ENCODE results near the gene RALGPS1.
"Not testable (repeated sequence)": the region's sequence is repeated elsewhere in the genome, so short reads cannot be mapped to it uniquely, and the experiment has no call there.

The RALGPS1 gene

DNA sequence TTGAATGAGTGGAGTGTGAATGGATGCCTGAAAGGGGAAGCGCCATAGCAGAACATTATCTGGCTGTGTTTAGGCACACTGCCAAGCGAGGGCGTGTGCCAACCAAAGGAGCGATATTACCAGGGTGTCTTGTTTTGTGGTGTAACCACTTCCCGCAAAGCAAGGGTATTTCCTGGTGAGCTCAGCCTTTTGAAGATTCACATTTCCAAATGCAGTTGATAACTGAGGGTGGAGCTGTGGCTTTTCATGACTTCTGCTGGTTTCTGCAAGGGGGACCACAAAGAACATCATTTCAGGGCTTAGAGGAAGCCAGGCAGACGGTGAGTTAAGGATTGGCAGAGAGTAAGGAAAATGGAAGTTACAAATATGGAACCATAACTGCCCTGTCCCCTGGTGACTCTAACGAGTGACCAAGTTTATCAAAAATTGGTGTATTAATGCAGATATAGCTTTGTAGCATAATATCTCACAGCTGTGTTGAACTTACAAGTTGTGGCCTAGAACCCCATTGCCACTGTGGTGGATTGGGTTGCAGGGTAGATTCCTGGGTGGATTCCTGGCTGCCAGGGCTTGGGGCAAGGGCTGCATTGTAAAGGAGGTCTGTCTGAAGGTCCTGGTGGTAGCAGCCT, 71.4 kb downstream of the RALGPS1 start:
- peak; percentile 59 to 74 for DNase-seq (ENCODE audit: low read depth in 1 of 2, low spot score in 1 of 2)

DNA sequence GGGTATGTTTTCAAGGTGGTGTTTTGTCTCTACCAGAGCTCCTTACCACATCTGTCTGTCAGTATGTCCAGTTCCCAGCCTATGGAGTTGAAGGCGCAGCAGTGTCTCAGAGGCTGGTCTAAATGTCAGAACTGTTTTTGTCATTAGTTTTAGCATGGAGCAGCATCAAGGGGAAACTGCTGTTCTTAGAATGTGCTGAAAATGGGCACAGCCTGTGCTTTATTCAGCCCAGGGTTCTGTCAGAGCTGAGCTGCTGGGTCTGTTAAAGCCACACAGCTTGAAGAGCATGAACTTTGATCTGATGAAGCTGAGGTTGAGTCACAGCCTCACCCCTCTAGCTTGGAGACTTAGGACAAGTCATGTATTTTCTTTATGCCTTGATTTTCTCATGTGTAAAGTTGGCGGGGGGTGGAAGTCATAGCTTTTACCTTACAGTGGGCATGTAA, 71.9 kb downstream of the RALGPS1 start:
- DNase-seq (ENCODE audit: low read depth in 1 of 2, low spot score in 1 of 2), result no peak

DNA sequence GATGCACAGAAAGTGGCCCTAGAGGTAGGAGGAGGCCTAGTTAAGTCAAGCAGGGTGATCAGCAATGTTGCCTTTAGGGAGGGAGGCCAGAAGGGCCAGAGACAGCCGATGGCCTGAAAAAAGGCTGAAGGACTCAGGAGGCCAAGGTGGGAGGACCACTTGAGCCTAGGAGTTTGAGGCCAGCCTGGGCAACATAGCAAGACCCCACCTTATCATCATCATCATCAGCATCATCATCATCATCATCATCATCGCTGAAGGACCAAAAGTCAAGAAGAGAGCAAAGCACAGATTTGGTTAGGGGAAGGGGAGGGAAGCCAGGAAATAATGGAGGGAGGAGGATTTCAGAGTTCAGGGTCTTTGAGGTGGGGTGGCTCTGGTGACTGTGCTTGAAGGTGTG, 74.3 kb downstream of the RALGPS1 start:
- DNase-seq (ENCODE audit: low read depth in 1 of 2, low spot score in 1 of 2), result no peak

DNA sequence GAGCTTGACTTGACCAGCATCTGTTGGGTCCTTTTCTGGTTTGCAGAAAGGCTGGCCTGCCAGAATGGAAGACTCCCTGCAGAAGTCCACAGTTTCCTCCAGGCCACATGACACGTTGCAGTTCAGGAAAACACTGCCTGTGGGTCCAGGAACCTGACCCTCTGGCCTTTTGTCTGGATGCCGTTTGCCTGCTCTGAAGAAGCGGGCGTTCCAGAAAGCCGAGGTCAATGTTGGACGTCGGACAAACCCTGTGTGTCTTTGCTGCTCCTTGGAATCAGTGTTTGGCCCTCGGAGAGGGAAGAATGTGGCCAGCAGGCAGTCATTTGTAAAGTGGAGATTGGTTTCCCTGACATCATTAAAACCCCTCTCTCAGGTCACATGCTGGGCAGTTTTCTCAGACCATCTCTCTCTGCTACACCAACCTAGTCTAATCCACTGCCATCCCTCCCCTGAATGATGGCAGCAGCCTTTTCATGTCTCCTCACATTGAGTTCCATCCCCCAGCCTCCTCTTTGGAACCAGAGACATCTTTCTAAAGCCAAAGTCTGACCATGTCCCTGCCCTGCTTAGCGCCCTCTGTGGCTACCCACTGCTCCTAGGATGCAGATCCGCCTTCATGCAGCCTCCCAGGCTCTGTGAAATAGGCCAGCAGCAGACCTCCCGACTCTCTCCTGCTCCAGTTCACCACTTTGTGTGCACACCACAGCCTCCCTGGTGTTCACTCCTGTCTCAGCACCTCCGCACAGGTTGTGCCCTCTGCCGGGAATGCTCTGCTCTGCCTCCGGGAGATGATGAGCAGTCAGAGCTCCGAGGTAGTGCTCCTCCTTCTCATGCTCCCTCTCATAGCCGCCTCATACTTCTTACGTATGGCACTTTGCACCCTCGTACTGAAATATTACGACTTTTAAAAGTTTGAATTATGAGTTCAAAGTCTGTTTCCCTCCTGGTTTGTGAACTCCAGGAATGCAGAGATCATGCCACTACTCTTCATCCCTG, 75.6 kb downstream of the RALGPS1 start:
- DNase-seq (ENCODE audit: low read depth in 1 of 2, low spot score in 1 of 2), result no peak

DNA sequence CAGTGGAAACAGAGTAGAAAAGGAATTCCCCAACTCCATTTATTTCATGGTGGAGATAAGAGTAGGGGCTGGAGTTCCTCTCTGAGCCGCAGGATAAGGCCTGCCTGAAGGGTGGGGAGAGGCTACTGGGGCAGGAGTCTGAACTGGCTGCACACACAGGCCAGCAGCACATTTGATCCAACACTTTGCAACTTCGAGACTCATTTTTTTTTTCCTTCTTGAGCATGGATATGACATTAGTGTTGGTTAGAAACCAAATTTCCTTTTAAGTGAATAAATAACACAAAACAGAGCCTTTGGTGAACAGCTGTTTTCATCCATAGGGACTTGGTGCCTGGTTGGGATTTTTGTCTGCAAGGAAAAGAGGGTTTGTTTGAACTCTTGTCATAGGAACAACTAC, 76.6 kb downstream of the RALGPS1 start:
- no peak for DNase-seq (ENCODE audit: low read depth in 1 of 2, low spot score in 1 of 2)

DNA sequence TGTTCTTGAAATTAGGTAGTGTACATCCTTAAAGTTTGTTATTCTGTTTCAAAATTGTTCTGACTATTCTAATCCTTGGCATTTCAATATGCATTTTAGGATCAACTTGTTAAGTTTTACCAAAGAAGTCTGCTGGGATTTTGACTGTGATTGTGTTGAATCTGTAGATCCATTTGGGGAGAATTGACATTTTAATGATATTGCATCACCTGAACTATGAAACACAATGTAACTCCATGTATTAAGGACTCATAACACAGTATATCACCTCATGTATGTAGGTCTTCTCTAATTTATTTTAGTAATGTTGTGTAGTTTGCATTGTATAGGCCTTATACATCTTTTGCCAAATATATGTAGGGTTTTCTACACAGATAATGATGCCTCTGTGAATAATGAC, 77.8 kb downstream of the RALGPS1 start:
- DNase-seq (ENCODE audit: low read depth in 1 of 2, low spot score in 1 of 2), result no peak

DNA sequence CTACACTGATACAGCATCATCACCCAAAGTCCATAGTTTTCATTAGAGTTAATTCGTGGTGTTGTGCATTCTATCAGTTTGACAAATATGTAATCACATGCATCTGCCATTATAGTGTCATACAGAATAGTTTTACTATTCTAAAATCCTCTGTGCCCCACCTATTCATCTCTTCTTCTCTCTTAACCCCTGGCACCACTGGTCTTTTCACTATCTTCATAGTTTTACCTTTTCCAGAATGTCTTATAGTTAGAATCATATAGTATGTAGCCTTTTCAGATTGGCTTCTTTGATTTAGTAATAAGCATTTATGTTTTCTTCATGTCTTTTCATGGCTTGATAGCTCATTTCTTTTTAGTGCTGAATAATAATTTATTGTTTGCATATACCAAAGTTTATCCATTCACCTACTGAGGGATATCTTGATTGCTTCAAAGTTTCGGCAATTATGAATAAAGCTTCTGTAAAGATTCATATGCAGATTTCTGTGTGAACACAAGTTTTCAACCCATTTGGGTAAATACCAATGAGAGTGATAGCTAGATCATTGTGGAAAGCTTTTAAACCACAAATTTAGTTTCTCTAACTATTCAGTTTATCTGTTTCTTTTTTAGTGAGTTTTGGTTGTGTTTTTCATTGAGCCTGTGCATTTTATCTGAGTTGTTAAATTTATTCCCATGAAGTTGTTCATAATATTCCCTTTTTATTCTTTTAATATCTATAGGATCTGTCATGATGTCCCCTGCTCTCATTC, 84.9 kb downstream of the RALGPS1 start:
- DNase-seq (ENCODE audit: low read depth in 1 of 2, low spot score in 1 of 2), result no peak

DNA sequence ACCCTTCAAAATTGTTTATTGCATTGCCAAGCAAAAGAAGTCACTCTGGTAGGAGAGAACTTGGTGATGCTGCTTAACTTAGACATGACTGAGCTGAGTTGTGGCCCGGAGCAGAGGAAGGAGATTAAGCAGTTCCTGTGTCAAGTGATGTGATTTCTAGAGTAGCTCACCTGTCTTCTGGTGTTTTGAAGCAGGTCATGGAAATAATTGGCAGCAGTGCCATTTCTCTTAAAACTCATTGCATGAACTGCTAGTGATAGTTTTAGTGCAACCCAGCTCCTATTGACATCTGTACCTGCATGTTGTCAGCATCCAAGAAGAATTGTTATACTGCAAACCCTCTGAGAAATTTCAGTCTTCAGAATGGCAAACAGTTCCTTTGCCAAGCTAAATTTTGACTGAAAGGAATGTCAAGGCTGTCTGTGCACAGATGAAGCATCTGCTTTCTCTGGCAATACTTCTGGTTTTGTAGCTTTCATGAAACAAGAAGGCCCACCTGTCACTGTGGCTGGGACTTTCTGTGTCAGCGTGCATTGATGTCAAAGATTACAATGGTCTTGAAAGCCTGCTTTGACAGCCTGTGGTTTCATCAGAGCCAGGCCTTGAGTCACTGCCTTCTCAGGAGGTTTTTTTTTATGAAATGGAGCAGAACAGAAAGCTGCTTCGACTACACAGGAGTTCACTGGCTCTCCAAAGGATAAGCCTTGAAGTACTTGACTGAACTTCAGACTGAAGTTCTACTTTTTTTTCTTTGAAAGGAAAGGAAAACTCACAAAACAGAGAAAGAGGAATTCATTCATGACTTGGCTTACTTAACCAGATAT, 90.6 kb downstream of the RALGPS1 start:
- DNase-seq (ENCODE audit: low read depth in 1 of 2, low spot score in 1 of 2), result peak; percentile 26 to 35

DNA sequence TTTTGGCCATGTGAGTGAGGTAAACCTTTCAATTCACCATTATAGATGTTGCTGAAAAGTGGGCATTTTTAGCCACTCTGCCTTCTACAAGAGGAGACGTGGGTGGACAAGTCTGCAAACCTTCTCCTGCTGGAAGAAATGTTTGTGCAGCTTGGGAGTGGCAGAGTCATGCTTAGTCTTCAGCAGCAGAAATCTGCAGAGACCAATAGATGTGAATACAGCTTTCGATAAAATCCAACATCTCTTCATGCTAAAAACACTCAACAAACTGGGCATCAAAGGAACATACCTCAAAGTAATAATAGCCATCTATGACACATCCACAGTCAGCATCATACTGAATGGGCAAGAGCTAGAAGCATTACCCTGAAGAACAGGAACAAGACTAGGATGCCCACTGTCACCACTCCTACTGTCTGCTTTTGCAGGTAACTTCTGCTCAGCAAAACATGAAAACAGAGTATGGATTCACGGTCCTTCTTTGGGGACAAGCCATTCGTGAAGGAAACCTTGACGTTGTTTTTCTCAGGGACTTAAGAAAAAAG, 91.3 kb downstream of the RALGPS1 start:
- no peak for DNase-seq (ENCODE audit: low read depth in 1 of 2, low spot score in 1 of 2)

DNA sequence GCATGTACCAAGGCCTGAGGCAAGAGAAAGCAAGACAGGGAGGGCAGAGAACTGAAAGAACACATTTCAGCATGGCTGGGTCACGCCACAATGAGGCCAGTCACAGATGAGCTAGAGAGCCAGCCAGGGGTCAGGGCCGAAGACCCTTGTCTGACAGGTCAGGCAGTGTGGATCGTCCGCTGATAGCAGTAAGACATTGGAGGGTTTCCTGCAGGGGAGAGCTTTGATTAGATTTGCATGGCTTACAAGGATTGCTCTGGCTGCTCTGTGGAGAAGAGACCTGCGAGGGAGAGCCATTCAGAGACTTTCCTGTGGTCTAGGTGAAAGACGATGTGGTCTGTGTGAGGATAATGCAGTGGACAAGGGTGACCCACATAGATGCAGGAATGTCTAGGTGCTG, 93.1 kb downstream of the RALGPS1 start:
- no peak for DNase-seq (ENCODE audit: low read depth in 1 of 2, low spot score in 1 of 2)

DNA sequence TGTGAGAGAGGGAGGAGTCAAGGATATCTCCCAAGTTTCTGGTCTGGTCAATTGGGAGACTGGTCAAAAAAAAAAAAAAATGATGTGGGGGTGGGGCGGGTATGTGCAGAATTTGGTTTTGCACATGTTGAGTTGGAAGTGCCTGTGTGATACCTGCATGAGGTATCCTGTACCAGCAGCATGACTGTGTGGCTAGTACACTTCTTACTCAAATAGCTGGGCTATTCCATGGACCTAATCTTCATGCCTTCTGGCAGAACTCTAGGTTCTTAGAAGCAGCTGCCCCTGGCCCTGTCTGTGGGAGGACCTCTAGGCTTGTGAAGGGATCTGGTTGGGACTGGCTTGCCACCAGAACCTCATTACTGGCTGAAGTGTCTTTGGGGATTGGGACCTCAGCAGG, 93.5 kb downstream of the RALGPS1 start:
- no peak for DNase-seq (ENCODE audit: low read depth in 1 of 2, low spot score in 1 of 2)

DNA sequence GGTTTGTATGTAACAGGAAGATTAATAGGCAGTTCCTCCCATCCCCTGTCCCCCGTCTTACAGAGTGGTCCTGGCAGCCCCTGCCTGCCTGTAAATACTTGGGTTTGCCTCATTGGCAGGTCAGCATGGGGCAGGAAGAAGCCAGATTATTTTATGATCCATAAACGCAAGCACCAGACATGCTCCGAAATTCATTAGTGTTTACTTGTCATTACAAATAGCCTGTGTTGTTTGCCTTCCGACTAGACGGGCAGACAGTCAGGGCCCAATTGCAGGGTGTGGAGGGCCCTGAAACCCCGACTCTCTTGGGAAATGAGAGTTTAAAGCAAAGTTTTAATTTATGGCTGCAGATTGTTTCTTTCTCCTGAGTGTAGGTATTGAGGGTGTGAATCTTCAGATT, 97.2 kb downstream of the RALGPS1 start:
- DNase-seq (ENCODE audit: low read depth in 1 of 2, low spot score in 1 of 2), result no peak

DNA sequence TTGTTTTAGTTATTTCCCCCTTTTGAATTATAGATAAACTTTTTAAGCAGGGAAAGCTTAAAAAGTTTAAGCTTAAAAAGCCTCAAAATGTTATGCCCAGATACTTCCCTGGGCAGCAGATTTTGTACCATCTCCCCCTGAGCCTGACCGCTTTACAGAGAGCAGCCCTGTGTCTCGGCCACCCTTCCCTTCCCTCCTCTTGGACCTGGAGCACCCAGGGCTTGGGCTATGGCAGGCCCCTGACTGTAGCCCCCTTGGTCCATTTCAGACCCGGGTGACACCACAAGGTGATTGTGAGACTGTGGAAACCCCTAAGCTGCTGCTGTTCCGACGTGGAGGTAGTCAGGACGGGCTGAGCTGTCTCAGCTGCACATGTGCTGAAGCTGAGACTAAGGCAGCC, 97.7 kb downstream of the RALGPS1 start:
- DNase-seq (ENCODE audit: low read depth in 1 of 2, low spot score in 1 of 2), result no peak

DNA sequence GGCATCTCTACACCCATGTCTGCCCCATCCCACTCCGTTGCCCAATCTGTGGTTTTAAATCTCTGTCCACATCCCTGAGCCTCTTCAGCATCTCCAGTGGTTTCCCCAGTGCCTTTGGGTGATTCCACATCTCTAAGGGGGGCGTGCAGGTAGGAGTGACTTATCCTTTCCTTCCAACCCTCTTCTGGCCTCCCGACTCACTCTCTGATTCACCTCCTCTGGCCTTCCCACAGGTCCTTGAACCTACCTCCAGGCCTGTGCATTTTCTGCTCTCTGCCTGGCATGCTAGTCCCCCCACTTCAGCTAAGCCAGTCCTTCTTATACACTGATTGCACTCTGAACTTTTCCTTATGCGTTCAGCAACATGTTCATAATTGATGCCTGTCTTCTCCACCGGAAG, 99.0 kb downstream of the RALGPS1 start:
- DNase-seq (ENCODE audit: low read depth in 1 of 2, low spot score in 1 of 2), result no peak

DNA sequence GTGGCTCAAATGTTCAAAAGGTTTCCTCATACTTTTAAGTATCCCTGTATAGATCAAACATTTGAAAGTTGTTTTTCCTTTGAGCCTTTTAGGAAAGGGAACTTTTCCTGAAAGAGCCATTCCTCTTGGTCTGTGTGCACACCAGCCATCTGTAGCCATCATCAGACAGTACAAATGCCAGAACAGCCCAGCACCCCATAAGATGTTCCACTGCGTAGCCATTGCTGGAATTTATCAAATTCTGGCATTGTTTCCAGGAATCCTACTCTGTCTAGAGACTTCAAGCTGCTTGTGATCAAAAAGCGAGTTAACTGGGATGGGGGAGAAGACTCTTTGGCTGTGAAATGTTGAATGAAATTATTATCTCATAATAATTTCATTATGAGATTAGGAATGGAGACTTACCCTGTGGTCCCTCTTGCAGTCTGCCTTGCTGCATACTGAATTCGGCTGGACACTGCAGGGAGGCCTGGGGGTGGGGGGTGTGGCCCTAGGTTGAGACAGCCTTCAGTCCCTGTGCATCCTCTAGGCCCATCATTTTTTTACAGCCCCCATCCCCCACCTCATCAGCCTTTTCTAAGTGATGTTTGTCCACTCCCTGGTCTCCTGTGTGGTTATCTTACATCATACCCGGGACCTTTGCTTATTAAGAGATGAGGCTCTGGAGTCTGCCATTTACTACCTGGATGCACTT, 99.8 kb downstream of the RALGPS1 start:
- no peak for DNase-seq (ENCODE audit: low read depth in 1 of 2, low spot score in 1 of 2)

DNA sequence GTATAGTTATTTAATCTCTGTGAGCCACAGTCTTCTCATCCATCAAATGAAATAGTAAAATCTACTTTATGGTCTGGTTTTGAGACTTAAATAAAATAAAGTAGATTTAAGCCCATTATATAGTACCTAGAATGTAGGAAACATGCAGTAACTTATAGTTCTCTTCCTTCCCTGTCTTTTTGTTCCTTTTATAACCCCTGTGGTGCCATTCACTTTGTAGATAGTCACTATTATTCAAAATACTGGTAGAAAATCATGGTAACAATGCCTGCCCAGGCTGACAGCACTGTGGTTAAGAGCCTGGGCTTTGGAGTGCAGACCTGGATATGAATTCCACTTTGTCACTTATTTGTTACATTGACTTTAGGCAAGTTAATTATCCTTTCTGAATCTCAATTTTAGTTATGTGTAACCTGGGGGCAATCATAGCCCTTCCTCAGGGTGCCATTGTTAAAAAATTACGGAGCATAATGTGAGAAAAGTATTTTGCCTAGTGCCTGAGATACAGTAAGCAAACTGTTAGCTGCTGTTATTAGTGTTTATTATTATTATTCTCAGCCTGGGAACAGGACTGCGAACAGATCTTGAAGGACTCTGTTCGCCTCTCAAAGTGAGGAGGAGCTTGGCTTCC, 100.4 kb downstream of the RALGPS1 start:
- DNase-seq (ENCODE audit: low read depth in 1 of 2, low spot score in 1 of 2), result no peak

DNA sequence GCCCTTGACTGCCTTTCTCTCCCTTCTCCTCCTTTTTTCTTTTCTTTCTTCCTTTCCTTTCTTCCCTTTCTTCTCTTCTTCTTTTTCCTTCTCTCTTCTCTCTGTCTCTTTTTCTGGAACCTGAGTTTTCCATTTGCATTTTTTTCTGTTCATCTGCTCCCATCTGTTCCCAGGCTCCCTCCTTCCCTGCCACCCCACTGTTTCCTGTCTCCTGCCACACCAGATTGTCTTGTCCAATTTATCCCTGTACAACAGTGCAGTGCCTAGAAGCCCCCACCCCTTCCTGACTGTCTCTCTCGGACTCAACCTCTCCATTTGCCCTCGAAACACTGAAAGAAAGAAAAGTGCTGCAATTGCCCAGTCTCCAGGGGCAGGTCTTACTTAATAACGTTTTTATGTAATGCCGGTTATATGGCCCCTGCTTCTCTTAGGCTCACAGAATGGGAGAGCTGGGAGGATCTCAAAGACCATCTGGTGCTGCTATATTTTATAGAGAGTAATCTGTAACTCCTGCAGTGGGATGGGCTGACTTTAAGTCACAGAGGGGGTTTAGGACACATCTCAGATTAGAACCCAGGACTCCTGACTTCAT, 101.4 kb downstream of the RALGPS1 start:
- no peak for DNase-seq (ENCODE audit: low read depth in 1 of 2, low spot score in 1 of 2)

DNA sequence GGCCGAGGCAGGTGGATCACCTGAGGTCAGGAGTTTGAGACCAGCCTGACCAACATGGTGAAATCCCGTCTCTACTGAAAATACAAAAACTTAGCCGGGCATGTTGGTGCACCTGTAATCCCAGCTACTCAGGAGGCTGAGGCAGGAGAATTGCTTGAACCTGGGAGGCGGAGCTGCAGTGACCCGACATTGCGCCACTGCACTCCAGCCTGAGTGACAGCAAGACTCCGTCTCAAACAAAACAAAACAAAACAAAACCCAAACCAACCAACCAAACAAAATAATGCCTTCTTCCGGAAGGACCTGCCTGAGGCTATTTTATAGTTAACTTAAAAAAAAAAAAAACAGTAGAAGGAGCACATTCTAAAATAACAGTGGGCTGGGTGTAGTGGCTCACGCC, 103.4 kb downstream of the RALGPS1 start:
- DNase-seq (ENCODE audit: low read depth in 1 of 2, low spot score in 1 of 2), result not testable (repeated sequence)

DNA sequence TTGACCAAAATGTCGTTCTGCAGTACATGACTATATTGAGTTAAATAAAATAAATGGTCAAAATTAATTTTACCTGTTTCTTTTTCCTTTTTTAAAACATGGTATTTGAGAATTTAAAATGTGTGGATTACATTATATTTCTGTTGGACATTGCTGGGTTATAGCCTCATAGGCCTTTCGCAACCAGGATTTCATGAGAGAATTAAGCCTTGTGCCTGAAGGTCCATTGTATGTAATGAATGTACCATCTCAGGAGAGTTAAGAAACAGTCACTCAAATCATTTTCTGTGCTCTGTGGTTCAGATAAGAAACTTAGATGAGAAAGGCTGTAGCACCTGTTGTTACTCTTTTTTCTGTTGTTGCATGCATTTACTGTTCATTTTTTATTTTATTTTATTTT, 104.4 kb downstream of the RALGPS1 start:
- no peak for DNase-seq (ENCODE audit: low read depth in 1 of 2, low spot score in 1 of 2)
